Measurements from ENCODE around the gene ARL6IP1.
A peak's percentile ranks its signal among the peaks of the same experiment; 100 is the strongest.
"Not testable (repeated sequence)": the region's sequence is repeated elsewhere in the genome, so short reads cannot be mapped to it uniquely, and the experiment has no call there.

The ARL6IP1 gene

GRCh38 chr16:18772171-18772570 is 29.2 kb downstream of the ARL6IP1 start:
- in situ Hi-C loops (cut with HindIII; ENCODE audit: low pct_ligation_motif_present, low sequenced_read_pairs); H3K4me3 ChIP-seq (ENCODE audit: low read depth, low read length); H3K36me3 ChIP-seq (replicated peaks); DNase-seq; H3K27me3 ChIP-seq (replicated peaks); H3K27ac ChIP-seq: not testable (repeated sequence)

DNA sequence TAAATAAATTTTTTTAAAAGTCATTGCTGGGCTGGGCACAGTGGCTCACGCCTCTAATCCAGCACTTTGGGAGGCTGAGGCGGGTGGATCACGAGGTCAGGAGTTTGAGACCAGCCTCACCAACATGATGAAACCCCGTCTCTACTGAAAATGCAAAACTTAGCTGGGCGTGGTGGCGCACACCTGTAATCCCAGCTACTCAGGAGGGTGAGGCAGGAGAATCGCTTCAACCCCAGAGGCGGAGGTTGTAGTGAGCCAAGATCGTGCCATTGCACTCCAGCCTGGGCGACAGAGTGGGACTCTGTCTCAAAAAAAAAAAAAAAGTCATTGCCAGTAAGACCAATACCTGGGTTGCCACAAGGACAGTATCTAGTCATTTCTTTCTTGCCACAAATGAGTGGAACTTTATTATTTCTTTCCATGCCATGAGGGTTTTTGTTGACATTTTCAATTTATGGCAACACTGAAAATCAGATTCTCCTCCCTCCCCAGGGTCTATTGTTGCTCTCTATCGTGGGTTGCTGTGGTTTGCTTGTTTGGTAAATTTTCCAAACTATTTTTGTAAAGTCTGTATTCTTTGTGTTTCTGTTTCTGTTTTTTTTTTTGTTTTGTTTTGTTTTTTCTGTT is 30.9 kb downstream of the ARL6IP1 start:
- H3K27ac ChIP-seq; H3K36me3 ChIP-seq (replicated peaks); H3K27me3 ChIP-seq (replicated peaks); H3K4me3 ChIP-seq (ENCODE audit: low read depth, low read length); DNase-seq; in situ Hi-C loops (cut with HindIII; ENCODE audit: low pct_ligation_motif_present, low sequenced_read_pairs): not testable (repeated sequence)

DNA sequence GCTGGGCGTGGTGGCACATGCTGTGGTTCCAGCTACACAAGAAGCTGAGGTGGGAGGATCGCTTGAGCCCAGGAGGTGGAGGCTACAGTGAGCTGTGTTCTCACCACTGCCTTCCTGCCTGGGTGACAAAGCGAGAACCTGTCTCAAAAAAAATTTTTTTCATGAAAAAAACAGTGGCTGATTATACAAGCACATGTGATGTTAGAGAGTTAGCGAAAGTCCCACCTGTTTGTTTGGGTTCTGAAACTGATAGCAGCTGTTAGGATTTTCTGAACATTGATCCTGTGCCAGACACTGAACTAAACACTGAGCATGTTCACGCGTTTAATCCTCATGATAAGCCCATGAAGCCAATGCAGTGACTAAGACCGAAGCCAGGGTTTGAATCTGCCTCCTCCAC is 34.1 kb downstream of the ARL6IP1 start:
- in situ Hi-C loops (cut with HindIII; ENCODE audit: low pct_ligation_motif_present, low sequenced_read_pairs); DNase-seq: not testable (repeated sequence)

DNA sequence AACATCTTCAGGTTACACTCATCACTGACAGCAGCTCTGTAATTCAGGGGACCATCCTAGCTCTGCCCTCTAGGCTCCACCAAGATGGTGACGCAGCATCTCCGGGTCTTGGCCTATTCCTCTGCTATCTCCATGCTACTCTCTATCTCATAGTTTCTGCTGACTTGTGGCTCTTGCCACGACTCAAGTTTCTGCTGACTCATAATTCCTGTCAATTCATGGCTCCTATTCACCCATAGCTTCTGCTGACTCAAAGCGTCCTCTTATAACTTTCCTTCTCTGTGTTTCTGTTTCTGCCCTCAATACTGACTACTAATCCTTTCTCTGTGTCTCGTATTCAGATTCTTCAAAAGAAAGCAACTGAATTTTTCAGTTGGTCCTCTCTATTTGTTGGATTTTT is 38.6 kb downstream of the ARL6IP1 start:
- H3K4me3 ChIP-seq (ENCODE audit: low read depth, low read length); in situ Hi-C loops (cut with HindIII; ENCODE audit: low pct_ligation_motif_present, low sequenced_read_pairs); H3K36me3 ChIP-seq (replicated peaks); H3K27ac ChIP-seq; H3K27me3 ChIP-seq (replicated peaks): not testable (repeated sequence)
- peak; percentile 35 for DNase-seq

More for the DNA sequence above, 34.1 kb downstream of the ARL6IP1 start:
- H3K36me3 ChIP-seq (replicated peaks); H3K27me3 ChIP-seq (replicated peaks); H3K4me3 ChIP-seq (ENCODE audit: low read depth, low read length); H3K27ac ChIP-seq: not testable (repeated sequence)

GRCh38 chr16:18759598-18760520 is 41.5 kb downstream of the ARL6IP1 start:
- peak; percentile 76 for DNase-seq
- H3K36me3 ChIP-seq (replicated peaks); H3K4me3 ChIP-seq (ENCODE audit: low read depth, low read length); H3K27ac ChIP-seq; H3K27me3 ChIP-seq (replicated peaks); in situ Hi-C loops (cut with HindIII; ENCODE audit: low pct_ligation_motif_present, low sequenced_read_pairs): not testable (repeated sequence)
- peak; percentile 54 for TF ChIP-seq CTCF (IDR thresholded peaks at IDR 0.05; ENCODE audit: low read depth, low read length, missing control alignments)

- H3K36me3 ChIP-seq (replicated peaks); H3K27me3 ChIP-seq (replicated peaks); in situ Hi-C loops (cut with HindIII; ENCODE audit: low pct_ligation_motif_present, low sequenced_read_pairs); H3K27ac ChIP-seq; DNase-seq; H3K4me3 ChIP-seq (ENCODE audit: low read depth, low read length): not testable (repeated sequence)
Observed at GRCh38 chr16:18757960-18758660, 43.2 kb downstream of the ARL6IP1 start.

DNA sequence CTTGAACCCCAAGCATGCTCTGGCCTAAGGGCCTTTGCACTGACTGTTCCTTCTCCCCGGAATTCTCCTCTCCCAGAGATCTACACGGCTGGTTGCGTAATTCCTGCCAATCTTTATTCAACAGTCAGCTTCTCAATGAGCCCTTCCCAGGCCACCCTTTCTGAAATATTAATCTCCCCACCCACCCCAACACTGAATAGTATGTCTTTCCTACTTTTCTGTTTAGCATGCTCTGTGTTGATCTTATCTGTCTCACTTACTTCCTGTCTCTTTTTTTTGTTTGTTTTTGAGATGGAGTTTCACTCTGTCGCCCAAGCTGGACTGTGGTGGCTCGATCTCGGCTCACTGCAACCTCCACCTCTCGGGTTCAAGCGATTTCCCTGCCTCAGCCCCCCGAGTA is 44.7 kb downstream of the ARL6IP1 start:
- H3K27ac ChIP-seq; H3K4me3 ChIP-seq (ENCODE audit: low read depth, low read length); in situ Hi-C loops (cut with HindIII; ENCODE audit: low pct_ligation_motif_present, low sequenced_read_pairs); H3K36me3 ChIP-seq (replicated peaks); H3K27me3 ChIP-seq (replicated peaks); DNase-seq: not testable (repeated sequence)

GRCh38 chr16:18742870-18743269 is 58.5 kb downstream of the ARL6IP1 start:
- in situ Hi-C loops (cut with HindIII; ENCODE audit: low pct_ligation_motif_present, low sequenced_read_pairs); H3K36me3 ChIP-seq (replicated peaks); H3K27ac ChIP-seq; H3K4me3 ChIP-seq (ENCODE audit: low read depth, low read length); H3K27me3 ChIP-seq (replicated peaks); DNase-seq: not testable (repeated sequence)
